ENCODE results near the gene NRM. TPM values are rescaled to one million over a fixed set of nuclear protein-coding genes. Genes with fewer than 3 reads are reported as not detected.
A peak's percentile ranks its signal among the peaks of the same experiment; 100 is the strongest.
"Not testable (repeated sequence)": the region's sequence is repeated elsewhere in the genome, so short reads cannot be mapped to it uniquely, and the experiment has no call there.

The NRM gene
- total RNA-seq, 8 experiments from 2014 or later: 6.8 to 28.3 (median 13.2) TPM

DNA sequence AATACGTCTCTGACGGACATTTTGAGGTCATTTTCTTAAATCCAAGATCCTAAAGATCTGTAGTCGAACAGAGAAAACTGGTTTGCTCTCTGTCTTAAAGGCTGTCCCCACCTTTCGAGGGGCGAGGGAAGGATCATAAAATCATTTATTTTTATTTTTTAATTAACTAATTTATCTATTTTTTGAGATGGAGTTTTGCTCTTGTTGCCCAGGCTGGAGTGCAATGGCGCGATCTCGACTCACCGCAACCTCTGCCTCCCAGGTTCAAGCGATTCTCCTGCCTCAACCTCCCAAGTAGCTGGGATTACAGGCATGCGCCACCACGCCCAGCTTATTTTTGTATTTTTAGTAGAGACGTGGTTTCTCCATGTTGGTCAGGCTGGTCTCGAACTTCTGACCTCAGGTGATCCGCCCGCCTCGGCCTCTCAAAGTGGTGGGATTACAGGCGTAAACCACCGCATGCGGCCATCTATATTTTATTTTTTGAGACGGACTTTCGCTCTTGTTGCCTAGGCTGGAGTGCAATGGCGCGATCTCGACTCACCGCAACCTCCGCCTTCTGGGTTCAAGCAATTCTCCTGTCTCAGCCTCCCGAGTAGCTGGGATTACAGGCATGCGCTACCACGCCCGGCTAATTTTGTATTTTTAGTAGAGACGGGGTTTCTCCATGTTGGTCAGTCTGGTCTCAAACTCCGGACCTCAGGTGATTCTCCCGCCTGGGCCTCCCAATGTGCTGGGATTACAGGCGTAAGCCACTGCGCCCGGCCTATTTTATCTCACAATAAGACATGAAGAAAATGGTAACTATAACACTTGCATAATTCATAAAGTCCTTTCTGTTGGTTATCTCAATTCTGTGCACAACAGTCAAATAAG is 27.3 kb upstream of the NRM start:
- H3K4me1 ChIP-seq (replicated peaks in 1 of 2): peaks cover 22 to 30% of the 10 kb centered on the region in 2 donors
- WGBS, 10 experiments: 23 to 100% (median 48%) methylated on average over 2 to 12 of the region's 37 CpGs
- ATAC-seq (replicated peaks in 6 of 8); in situ Hi-C loops (cut with MboI; ENCODE audit: low pct_unique_long_range_greater_than_20kb in 2 of 9, low sequenced_read_pairs in 9 of 9, unreplicated experiment in 9 of 9): not testable (repeated sequence)
- peak overlapping the region; percentile 81 to 84 for H3K27ac ChIP-seq
- H3K4me3 ChIP-seq: peak overlapping the region; percentile 54 to 63 (median 55)

GRCh38 chr6:30717129-30717844 is 26.5 kb upstream of the NRM start, which contains the start of gene MDC1:
TSS of gene MDC1 (minus strand) at chr6:30717281. CDS start at chr6:30715175, 2,106 bp downstream.
- H3K27ac ChIP-seq: peak within 1 kb of the TSS; percentile 82 to 91

DNA sequence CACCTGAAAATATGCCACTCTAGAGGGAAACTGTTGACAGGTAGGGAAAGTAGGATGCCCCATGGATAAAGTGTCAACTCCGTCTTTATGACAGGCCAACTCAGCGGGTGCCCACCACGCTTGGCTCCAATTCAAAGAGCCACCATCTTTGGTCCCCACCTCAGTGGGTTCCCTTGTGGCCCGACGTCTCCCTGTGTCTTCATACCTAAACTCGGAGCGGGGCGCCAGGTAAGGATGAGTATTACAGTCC is 26.0 kb upstream of the NRM start:
- Histone ChIP-seq H3K4me3 (peak overlapping the region; percentile 54 to 63 (median 55)), H3K27ac (peak overlapping the region; percentile 82 to 91), H3K4me1 (replicated peaks in 1 of 2) (peaks cover 18 to 19% of the 10 kb centered on the region in 2 donors)
- ATAC-seq (replicated peaks in 6 of 8): no peak
- in situ Hi-C loops (cut with MboI; ENCODE audit: low pct_unique_long_range_greater_than_20kb in 2 of 9, low sequenced_read_pairs in 9 of 9, unreplicated experiment in 9 of 9): no loop called here
- 0 to 28% (median 0%) methylated on average over 1 to 5 of the region's 8 CpGs; no CpG with 5 or more reads in 3 of the 10 experiments for WGBS, 10 experiments

More at GRCh38 chr6:30717129-30717844, 26.5 kb upstream of the NRM start, which contains the start of gene MDC1:
- H3K4me1 ChIP-seq (replicated peaks in 1 of 2): peaks cover 18 to 22% of the 10 kb centered on the region in 2 donors
- peak; percentile 76 to 86 (median 84) for ATAC-seq (replicated peaks in 6 of 8)
- peak within 1 kb of the TSS; percentile 54 to 63 (median 55) for H3K4me3 ChIP-seq
- in situ Hi-C loops (cut with MboI; ENCODE audit: low pct_unique_long_range_greater_than_20kb in 2 of 9, low sequenced_read_pairs in 9 of 9, unreplicated experiment in 9 of 9): no loop called here
- WGBS, 10 experiments: 0 to 4% (median 0%) methylated on average over 1 to 13 of the region's 48 CpGs; no CpG with 5 or more reads in 3 of the 10 experiments

- no peak overlapping the region for H3K4me3 ChIP-seq
- H3K4me1 ChIP-seq (replicated peaks in 1 of 2): peaks cover 18 to 19% of the 10 kb centered on the region in 2 donors
- 80 to 100% (median 100%) methylated on average over 1 of the region's 1 CpG; no CpG with 5 or more reads in 2 of the 10 experiments for whole genome bisulfite sequencing, 10 experiments
- no peak for ATAC-seq (replicated peaks in 6 of 8)
- H3K27ac ChIP-seq: no peak overlapping the region
- in situ Hi-C loops (cut with MboI; ENCODE audit: low pct_unique_long_range_greater_than_20kb in 2 of 9, low sequenced_read_pairs in 9 of 9, unreplicated experiment in 9 of 9): no loop called here
Observed at GRCh38 chr6:30714263-30714662, 23.5 kb upstream of the NRM start.

GRCh38 chr6:30712441-30712945 is 21.7 kb upstream of the NRM start:
- no peak for ATAC-seq (replicated peaks in 6 of 8)
- no peak overlapping the region for H3K4me3 ChIP-seq
- peaks cover 5 to 8% of the 10 kb centered on the region in 2 donors for H3K4me1 ChIP-seq (replicated peaks in 1 of 2)
- in situ Hi-C loops (cut with MboI; ENCODE audit: low pct_unique_long_range_greater_than_20kb in 2 of 9, low sequenced_read_pairs in 9 of 9, unreplicated experiment in 9 of 9): no loop called here
- H3K27ac ChIP-seq: no peak overlapping the region
- WGBS, 10 experiments: 20 to 100% (median 83%) methylated on average over 1 to 4 of the region's 7 CpGs; no CpG with 5 or more reads in 3 of the 10 experiments

DNA sequence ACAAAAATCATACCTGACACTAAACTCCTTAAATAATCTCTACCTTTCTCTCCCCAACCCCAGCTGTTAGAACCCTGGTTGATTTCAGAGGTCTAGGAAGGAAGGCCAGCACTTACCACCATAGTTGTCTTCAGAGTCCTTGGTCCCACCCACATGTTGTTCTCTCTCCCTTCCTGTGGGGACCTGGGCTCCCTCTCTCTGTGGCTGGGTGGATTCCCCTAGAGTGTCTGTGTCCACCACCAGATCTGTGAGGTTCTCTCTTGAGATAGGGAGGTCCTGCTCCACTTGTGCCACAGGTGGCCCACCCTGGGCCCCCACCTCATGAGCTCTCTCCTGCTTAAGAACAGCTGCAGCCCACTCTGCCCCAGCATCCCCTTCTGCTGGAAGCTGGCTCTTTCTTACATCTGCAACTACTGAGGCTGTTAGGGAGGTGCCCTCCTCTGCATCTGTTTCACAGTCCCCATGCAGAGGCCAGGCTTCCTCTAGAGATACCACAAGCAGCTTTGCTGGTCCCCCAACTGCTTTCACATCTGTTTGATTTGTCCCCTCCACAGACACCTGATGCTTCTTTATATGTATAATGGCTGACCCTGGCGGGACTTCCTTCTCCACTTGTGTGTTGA is 21.1 kb upstream of the NRM start:
- no peak for ATAC-seq (replicated peaks in 6 of 8)
- in situ Hi-C loops (cut with MboI; ENCODE audit: low pct_unique_long_range_greater_than_20kb in 2 of 9, low sequenced_read_pairs in 9 of 9, unreplicated experiment in 9 of 9): no loop called here
- Histone ChIP-seq H3K27ac (no peak overlapping the region), H3K4me1 (replicated peaks in 1 of 2) (peaks cover 5 to 8% of the 10 kb centered on the region in 2 donors), H3K4me3 (no peak overlapping the region)
- WGBS, 10 experiments: 60 to 100% (median 100%) methylated on average over 1 of the region's 1 CpG; no CpG with 5 or more reads in 7 of the 10 experiments

- Histone ChIP-seq H3K4me1 (replicated peaks in 1 of 2) (no peaks in the 10 kb centered on the region), H3K27ac (no peak overlapping the region), H3K4me3 (no peak overlapping the region)
- in situ Hi-C loops (cut with MboI; ENCODE audit: low pct_unique_long_range_greater_than_20kb in 2 of 9, low sequenced_read_pairs in 9 of 9, unreplicated experiment in 9 of 9): no loop called here
- no peak for ATAC-seq (replicated peaks in 6 of 8)
- 80 to 100% (median 88%) methylated on average over 1 to 2 of the region's 2 CpGs; no CpG with 5 or more reads in 4 of the 10 experiments for WGBS, 10 experiments
Observed at GRCh38 chr6:30709101-30709868, 18.5 kb upstream of the NRM start.

GRCh38 chr6:30707281-30707850 is 16.6 kb upstream of the NRM start:
- Histone ChIP-seq H3K4me3 (no peak overlapping the region), H3K27ac (no peak overlapping the region), H3K4me1 (replicated peaks in 1 of 2) (no peaks in the 10 kb centered on the region)
- in situ Hi-C loops (cut with MboI; ENCODE audit: low pct_unique_long_range_greater_than_20kb in 2 of 9, low sequenced_read_pairs in 9 of 9, unreplicated experiment in 9 of 9): no loop called here
- no peak for ATAC-seq (replicated peaks in 6 of 8)
- WGBS, 10 experiments: 40 to 100% (median 93%) methylated on average over 1 to 6 of the region's 6 CpGs; no CpG with 5 or more reads in 4 of the 10 experiments

- H3K4me3 ChIP-seq: no peak overlapping the region
- no peak overlapping the region for H3K27ac ChIP-seq
- WGBS, 10 experiments: 93 to 100% (median 100%) methylated on average over 1 to 3 of the region's 4 CpGs; no CpG with 5 or more reads in 6 of the 10 experiments
- no peak for ATAC-seq (replicated peaks in 6 of 8)
- no peaks in the 10 kb centered on the region for H3K4me1 ChIP-seq (replicated peaks in 1 of 2)
- in situ Hi-C loops (cut with MboI; ENCODE audit: low pct_unique_long_range_greater_than_20kb in 2 of 9, low sequenced_read_pairs in 9 of 9, unreplicated experiment in 9 of 9): no loop called here
Observed at GRCh38 chr6:30705620-30706019, 14.8 kb upstream of the NRM start.

- in situ Hi-C loops (cut with MboI; ENCODE audit: low pct_unique_long_range_greater_than_20kb in 2 of 9, low sequenced_read_pairs in 9 of 9, unreplicated experiment in 9 of 9): no loop called here
- 90 to 100% (median 100%) methylated on average over 1 to 2 of the region's 4 CpGs; no CpG with 5 or more reads in 6 of the 10 experiments for WGBS, 10 experiments
- no peaks in the 10 kb centered on the region for H3K4me1 ChIP-seq (replicated peaks in 1 of 2)
- no peak overlapping the region for H3K27ac ChIP-seq
- no peak overlapping the region for H3K4me3 ChIP-seq
- ATAC-seq (replicated peaks in 6 of 8): no peak
Observed at GRCh38 chr6:30703821-30704220, 13.0 kb upstream of the NRM start.

DNA sequence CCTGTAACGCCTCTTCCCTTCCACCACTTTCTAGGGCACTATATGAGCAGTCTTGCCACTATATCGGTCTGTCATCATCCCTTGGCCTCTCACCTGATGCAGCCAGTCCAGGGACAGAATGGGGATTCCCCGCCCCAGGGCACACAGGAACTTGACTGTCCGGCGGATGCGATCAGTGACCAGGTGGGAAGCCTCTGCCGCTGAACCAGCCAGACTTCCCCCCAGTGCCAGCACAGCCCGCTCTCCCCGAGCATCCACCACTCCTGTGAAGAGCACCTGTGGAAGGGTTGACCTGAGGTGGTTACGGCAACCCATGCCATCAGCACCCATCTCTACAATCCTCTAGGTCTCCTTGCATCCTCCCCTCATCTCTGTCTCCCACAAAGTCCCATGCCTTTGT is 12.2 kb upstream of the NRM start:
- no peak for ATAC-seq (replicated peaks in 6 of 8)
- H3K4me3 ChIP-seq: no peak overlapping the region
- 80 to 100% (median 93%) methylated on average over 1 to 8 of the region's 10 CpGs; no CpG with 5 or more reads in 3 of the 10 experiments for WGBS, 10 experiments
- H3K27ac ChIP-seq: no peak overlapping the region
- in situ Hi-C loops (cut with MboI; ENCODE audit: low pct_unique_long_range_greater_than_20kb in 2 of 9, low sequenced_read_pairs in 9 of 9, unreplicated experiment in 9 of 9): no loop called here
- no peaks in the 10 kb centered on the region for H3K4me1 ChIP-seq (replicated peaks in 1 of 2)

GRCh38 chr6:30700340-30700739 is 9.6 kb upstream of the NRM start:
- WGBS, 10 experiments: 14 to 100% (median 66%) methylated on average over 1 to 4 of the region's 4 CpGs; no CpG with 5 or more reads in 3 of the 10 experiments
- Histone ChIP-seq H3K4me3 (no peak overlapping the region), H3K27ac (no peak overlapping the region), H3K4me1 (replicated peaks in 1 of 2) (no peaks in the 10 kb centered on the region)
- in situ Hi-C loops (cut with MboI; ENCODE audit: low pct_unique_long_range_greater_than_20kb in 2 of 9, low sequenced_read_pairs in 9 of 9, unreplicated experiment in 9 of 9): no loop called here
- ATAC-seq (replicated peaks in 6 of 8): peak in 1 of 8 experiments; percentile 38

Data from motor neuron (in vitro differentiated cells).